ENCODE measurements around the gene PTPRR.
A peak's percentile ranks its signal among the peaks of the same experiment; 100 is the strongest.

PTPRR gene

DNA sequence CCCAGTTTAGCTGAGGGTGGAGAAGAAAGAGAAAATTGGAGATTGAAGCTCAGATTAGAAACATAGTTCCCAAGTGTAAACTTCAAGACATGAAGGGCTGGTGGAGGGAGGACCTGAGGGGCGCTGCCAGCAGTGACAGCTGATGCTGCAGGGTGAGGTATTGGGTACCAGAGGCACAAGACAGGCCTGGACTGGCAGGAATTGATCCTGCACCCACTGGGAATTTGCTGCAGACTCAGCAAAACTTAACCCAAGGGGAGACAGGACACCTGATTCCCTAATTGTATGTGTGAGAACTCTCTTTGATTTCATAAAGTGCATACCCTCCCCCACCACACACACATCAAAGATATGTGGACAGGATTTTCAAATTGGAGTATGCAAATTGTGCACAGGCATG, 11.6 kb downstream of the PTPRR start:
- no peak for DNase-seq

DNA sequence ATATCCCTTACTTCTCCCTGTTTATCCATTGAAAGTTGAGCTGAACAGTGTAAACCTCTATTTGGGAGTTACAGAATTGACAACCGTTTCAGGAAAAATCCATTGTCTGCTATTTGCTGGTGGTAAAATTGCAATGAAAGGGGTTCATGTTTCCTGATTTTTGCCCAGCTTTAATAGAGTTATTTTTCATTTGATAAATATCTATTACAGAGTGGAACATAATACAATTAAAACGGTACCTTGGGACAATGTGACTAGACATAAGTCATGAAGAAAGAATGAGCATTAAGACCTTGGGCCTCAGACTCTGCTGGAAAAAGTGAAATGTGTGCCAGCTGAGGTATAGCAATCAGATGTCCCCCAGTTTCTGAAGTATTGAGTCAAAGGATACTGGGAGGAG, 13.1 kb downstream of the PTPRR start:
- DNase-seq, result no peak

GRCh38 chr12:70895956-70896355, 24.6 kb downstream of the PTPRR start:
- DNase-seq, result no peak

- DNase-seq, result no peak
Observed at GRCh38 chr12:70892593-70892992, 27.9 kb downstream of the PTPRR start.

GRCh38 chr12:70890895-70891832, 29.4 kb downstream of the PTPRR start:
- DNase-seq, result no peak

DNA sequence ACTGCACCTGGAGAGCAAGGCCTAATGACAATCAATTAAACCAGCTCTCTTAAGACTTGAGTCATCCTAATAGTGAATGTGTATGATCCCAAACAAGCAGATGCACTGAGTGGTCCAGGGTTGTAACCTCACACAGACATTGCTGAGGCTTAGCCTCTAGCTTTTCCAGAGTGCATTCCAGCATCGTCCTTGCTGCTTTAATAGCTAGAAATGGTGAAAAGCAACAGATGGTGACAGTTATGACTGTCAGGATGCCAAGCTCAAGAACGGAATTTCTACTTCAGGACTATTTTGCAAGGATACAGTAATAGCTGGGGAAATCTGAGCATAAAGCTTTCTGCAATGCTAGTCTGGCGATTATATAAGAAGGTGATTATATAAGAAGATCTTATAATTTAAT, 34.6 kb downstream of the PTPRR start:
- peak; percentile 26 for DNase-seq

GRCh38 chr12:70883855-70884254, 36.7 kb downstream of the PTPRR start:
- no peak for DNase-seq

DNA sequence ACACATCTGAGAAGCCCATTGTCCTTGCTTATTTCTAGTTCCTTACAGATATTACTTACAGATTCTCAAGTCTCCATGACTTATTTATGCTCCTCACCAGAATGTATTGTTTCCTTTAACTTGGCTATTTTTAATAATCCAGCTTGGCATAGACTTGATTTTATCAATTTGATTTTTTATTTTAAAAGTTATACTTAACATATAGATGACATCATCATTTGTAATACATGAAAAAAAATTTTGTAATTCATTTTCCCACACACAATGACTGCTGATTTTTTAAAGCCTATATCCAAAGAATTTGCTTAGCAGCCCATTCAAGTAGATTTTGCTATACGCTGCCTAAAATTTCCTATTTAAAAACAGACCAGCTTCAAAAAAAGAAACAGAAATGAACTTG, 39.8 kb downstream of the PTPRR start:
- DNase-seq, result no peak

- DNase-seq, result no peak
Observed at GRCh38 chr12:70876952-70877351, 43.6 kb downstream of the PTPRR start.

DNA sequence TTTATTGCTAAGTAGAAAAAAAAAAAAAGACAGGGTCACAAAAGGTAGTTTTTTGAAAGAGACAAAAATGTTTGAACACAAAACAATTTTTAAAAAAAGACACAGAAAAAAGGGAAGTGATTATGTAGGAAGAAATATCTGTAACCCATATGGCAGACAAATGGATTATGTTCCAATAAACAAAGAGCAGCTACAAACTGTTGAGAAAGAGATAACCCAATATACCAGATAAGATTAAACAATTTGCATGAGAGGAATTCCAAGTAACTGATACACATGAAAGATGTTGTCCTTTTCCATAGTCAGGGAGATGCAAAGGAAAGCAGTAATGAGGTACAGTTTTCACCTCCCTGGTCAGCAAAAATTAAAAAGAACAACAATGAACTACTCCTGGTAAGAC, 44.9 kb downstream of the PTPRR start:
- no peak for DNase-seq

- peak; percentile 16 for DNase-seq
Observed at GRCh38 chr12:70854881-70855568, 65.5 kb downstream of the PTPRR start.

DNA sequence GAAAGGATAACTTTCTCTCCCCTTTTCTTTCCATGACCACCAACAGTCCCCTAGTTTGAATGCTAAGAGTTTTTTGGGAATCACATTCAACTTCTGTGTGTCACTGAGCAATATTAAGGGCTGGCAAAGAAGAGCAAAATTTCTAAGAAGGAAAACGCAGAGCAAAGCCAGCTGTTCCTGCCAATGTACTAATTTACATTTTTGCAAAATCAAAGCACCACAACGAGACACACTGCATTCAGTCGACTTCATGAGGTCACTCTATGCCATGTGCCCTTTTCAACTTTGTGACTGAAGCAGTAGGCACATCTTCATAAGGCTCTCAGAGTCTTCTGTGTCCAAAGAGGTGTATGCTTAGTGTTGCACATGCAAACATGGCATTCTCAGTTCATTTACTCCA, 66.4 kb downstream of the PTPRR start:
- no peak for DNase-seq

- no peak for DNase-seq
Observed at GRCh38 chr12:70853326-70853725, 67.2 kb downstream of the PTPRR start.

- no peak for DNase-seq
Observed at GRCh38 chr12:70852416-70853150, 68.0 kb downstream of the PTPRR start.

DNA sequence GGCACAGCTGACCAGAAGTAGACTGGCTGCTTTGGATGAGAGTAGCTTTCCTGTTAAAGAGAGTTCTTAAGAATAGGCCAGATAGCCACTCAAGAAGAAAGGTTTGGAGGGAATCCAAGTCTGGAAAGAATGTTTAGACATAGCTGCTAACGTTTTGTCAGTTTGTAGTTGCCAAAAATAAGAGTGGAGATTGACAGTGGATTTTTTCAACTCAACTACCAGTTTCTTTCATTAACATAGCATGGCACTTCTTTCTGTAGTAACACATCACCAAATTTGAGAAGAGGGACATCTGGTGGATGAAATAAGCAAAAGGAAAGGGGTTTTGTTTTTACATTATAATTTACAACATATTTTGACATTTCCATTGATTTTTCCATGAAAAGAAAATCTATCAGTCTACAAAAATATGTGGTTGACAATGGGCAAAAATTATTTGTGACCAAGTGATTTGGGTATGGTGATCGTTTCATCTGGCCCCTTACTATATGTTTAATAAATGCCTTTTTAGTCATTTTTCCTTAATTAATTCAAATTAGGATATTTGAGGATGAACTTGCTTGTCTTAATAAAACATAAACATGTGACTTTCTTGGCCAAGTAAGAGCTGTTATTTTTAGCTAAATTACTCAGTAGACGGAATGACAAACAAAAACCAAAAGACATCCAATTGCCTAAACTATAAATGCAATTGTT, 71.1 kb downstream of the PTPRR start:
- no peak for DNase-seq

DNA sequence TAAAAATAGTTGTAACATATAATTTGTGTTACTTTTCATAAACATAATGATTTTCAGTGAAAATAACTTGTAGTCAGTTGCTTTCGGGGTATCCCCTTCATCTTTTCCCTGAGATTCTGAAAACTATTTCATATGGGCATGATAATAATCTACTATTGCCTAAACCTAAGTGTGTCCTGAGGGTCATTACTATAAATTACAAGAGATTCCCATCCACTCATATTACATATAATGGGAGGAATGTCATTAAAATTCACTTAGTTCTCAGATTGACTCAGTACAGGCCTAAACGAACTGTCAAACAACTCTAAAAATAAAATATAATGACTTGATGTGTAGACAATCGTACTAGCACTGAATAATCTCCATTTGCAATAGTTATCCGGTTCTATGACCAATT, 72.7 kb downstream of the PTPRR start:
- no peak for DNase-seq

- no peak for DNase-seq
Observed at GRCh38 chr12:70845268-70845667, 75.3 kb downstream of the PTPRR start.

DNA sequence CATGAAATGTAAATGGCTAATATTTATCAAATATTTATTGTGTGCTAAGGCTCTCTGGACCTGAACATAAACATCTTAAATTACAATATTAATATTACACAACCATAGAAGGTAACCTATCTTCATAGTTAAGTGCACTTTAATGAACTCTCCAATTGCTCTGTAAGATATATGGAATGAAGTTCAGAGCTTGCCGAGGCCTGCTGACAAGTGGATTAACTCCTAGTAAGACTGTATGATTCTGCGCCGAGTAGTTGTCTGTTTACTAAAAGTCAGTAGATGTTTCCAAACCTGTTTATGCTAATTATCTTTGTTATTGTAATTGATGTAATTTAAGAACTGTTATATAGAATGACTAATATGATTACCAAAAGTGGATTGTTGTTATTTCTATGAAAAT, 77.2 kb downstream of the PTPRR start:
- DNase-seq, result no peak

DNA sequence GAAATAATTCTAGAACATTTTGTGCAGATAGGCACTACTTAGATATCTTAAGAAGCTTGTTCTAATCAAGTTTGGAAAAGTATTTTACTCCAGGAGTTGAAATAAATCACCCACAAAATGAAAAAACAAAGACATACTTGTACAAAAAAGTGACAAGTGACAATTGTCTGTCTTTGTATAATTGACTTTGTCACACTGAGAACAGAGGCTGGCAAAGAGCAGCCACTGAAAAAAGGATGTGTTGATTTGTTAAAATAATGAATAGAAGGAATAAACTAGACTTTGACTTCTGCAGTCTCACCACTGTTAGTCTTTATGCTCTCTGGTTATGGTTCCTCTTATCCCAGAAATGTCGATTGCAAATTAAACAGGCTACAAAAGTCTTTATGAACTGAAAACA, 77.6 kb downstream of the PTPRR start:
- DNase-seq, result no peak

DNA sequence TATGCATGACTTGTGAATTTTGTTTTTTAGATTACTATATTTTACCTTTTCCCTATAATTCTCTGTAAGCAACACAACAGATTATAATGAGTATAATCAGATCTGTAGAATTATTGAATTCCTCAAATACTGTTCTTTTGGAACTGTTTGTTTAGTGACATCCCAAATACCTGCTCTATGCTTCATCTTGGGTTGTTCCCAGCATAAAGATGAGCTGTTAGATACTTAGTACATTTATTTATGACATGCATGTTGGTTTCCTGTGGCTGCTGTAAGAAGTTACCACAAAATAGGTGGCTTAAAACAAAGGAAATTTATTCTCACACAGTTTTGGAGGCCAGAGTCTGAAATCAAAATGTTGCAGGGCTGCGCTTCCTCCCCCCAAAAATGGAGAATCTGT, 78.4 kb downstream of the PTPRR start:
- DNase-seq, result no peak

DNA sequence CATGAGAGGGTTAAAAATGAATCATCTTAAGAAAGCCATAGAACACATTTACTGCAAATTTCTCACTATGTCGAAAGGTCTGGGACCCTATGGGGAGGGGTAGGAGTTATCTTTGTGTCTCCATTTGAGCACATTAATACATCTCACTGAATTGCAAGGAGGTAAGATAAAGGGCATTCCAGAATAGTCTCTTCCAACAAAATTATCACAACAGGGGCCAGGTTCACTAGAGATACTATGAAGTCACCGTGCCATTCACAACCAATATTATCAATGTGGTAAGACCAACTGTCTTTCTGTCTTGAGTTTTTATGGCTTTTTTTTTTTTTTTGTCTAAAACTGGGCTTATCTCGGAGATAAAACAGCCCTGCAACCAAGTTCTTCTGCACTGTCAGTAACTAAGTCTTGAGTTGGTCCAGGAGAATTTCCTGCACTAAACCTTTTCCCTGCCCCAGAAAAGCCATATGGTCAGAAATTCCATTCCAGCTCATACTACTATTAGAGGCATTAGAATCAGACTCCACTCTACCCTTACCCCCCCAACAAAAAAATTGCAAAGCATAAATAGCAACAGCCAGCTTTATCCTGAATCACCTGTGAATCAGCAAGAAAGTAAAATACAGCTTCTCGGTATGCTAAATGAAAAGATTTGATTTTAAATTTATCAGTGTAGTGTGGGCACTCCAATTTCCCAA, 79.7 kb downstream of the PTPRR start:
- DNase-seq, result no peak

- no peak for DNase-seq
Observed at GRCh38 chr12:70839544-70839943, 81.0 kb downstream of the PTPRR start.
